Stomach (tissue), 9 donors: ENCODE measurements around the gene EPB41. TPM values are rescaled to one million over a fixed set of nuclear protein-coding genes. Genes with fewer than 3 reads are reported as not detected.

ENCODE experiments used
- DNase-seq, 2 donors: peaks; one replicate each; pipeline versions ENCODE4 v3.0.0 to v3.0.0-alpha.2; 2013 to 2019
- H3K27ac ChIP-seq, 5 donors: fragments of 200-600 bp in 4 of 5; sonication (generic) in 4 of 5; one replicate each; pipeline ENCODE4 v1.5.1; 2013 to 2019; ENCODE audit warnings: mild to moderate bottlenecking in 1 of 5, moderate library complexity in 1 of 5
- H3K27me3 ChIP-seq, 3 donors: fragments of 200-600 bp; sonication (generic); one replicate each; pipeline ENCODE4 v1.5.1; 2017 to 2019; ENCODE audit warnings: mixed run types in 1 of 3
- H3K36me3 ChIP-seq, 4 donors: fragments of 200-600 bp; sonication (generic); 1 replicate in 3 of 4; 2 replicates in 1 of 4; pipeline ENCODE4 v1.5.1; 2016 to 2019
- H3K4me1 ChIP-seq, 4 donors: fragments of 200-600 bp; sonication (generic); one replicate each; pipeline ENCODE4 v1.5.1; 2016 to 2019
- H3K4me3 ChIP-seq, 4 donors: fragments of 200-600 bp; sonication (generic) in 3 of 4; one replicate each; pipeline ENCODE4 v1.5.1; 2016 to 2019; ENCODE audit warnings: mild to moderate bottlenecking in 1 of 4
- H3K9me3 ChIP-seq, 4 donors: fragments of 200-600 bp; sonication (generic); one replicate each; pipeline ENCODE4 v1.5.1; 2016 to 2019
- EP300 ChIP-seq: sonication (generic); formaldehyde crosslinking; IDR thresholded peaks from one replicate; pipeline ENCODE4 v1.6.1; 2017; ENCODE audit warnings: antibody characterized with exemption
- POLR2A ChIP-seq, 4 donors: fragments of 450-650 bp; IDR thresholded peaks; one replicate each; pipeline ENCODE4 v1.6.1; 2016; ENCODE audit warnings: antibody characterized with exemption in 4 of 4, control low read depth in 2 of 4, mild to moderate bottlenecking in 1 of 4, moderate library complexity in 1 of 4
- POLR2AphosphoS5 ChIP-seq, 3 donors: sonication (generic); formaldehyde crosslinking; IDR thresholded peaks; one replicate each; pipeline ENCODE4 v1.6.1; 2016; ENCODE audit warnings: antibody characterized with exemption in 3 of 3
- WGBS, 5 donors: extraction: QIAGEN DNeasy Blood & Tissue Kit in 3 of 5; methylation state at CpG; one replicate each; pipeline versions ENCODE4 v1.1.5 to v1.1.7; 2013 to 2018; 5-methylcytosine and 5-hydroxymethylcytosine counted together
- intact Hi-C: fragments of 100-400 bp; cut with DNase I; formaldehyde crosslinking; loops from one replicate; pipeline ENCODE4 v1.15.1; 2023; ENCODE audit warnings: low total_unique reads
- polyA plus RNA-seq, 3 donors: library from polyadenylated mRNA; stranded (reverse); fragments of 200-250 nt; gene quantifications; one replicate each; pipeline ENCODE4 v1.2.3, GENCODE V29; 2013
- small RNA-seq, 4 donors: library from RNA; depleted of rRNA; stranded (forward); fragments of <200 nt; gene quantifications; one replicate each; pipeline ENCODE3, GENCODE V24; 2016
- total RNA-seq, 5 donors: library from RNA; depleted of rRNA; stranded (reverse); fragments of >200 nt; gene quantifications; one replicate each; pipeline versions ENCODE4 v1.1.0 to v1.2.3, GENCODE V29; 2014 to 2016
- TF ChIP-seq, protein P1 (sequence below), 7 experiments: fragments of 450-650 bp in 4 of 7; fragments of 200-600 bp in 3 of 7; sonication (generic) in 3 of 7; IDR thresholded peaks; one replicate each; pipeline ENCODE4 v1.5.1; 2016 to 2019; ENCODE audit warnings: antibody characterized with exemption in 7 of 7, control low read depth in 2 of 7, mild to moderate bottlenecking in 1 of 7
- donor health status: healthy with polysubstance abuse.
- donor health status: Bipolar disorder and iron deficiency.
- donor health status: healthy.

The EPB41 gene
- total and polyA plus RNA-seq, 8 donors: 6.4 to 112 (median 48.1) TPM

DNA sequence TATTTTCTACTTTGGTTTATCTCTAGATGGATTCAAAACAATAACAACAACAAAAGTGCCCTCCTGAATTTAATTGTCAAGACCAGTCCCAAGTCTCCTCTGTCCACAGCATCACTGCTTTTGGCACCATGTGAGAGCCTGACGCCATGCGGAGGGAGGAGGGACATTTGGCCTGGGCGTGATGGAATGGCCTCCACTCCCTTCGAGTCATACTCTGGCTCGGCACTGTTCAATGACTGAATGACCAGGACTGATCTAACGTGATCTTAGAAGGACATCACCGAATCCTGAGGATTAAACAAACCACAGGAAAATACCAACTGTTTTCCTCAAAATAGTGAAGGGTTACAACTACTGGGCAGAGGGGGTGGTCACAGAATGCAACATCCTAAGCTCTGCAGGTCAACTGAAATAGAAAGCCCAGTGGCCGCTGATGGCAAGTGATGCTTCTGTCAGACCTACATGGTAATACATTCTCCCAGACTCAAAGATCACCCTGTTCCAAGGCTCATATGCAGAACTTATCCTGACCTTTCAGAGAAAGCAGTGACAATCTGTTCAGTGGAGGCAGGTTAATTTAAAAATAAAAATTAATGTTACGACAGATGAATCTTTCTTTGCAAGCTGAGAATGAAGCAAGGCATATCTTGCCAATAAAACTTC lies 248.2 kb downstream of the EPB41 start:
- TF ChIP-seq, protein P1, sequence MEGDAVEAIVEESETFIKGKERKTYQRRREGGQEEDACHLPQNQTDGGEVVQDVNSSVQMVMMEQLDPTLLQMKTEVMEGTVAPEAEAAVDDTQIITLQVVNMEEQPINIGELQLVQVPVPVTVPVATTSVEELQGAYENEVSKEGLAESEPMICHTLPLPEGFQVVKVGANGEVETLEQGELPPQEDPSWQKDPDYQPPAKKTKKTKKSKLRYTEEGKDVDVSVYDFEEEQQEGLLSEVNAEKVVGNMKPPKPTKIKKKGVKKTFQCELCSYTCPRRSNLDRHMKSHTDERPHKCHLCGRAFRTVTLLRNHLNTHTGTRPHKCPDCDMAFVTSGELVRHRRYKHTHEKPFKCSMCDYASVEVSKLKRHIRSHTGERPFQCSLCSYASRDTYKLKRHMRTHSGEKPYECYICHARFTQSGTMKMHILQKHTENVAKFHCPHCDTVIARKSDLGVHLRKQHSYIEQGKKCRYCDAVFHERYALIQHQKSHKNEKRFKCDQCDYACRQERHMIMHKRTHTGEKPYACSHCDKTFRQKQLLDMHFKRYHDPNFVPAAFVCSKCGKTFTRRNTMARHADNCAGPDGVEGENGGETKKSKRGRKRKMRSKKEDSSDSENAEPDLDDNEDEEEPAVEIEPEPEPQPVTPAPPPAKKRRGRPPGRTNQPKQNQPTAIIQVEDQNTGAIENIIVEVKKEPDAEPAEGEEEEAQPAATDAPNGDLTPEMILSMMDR (IDR thresholded peaks at IDR 0.05): no peak
- TF ChIP-seq EP300 (no peak), POLR2AphosphoS5 (IDR thresholded peaks at IDR 0.05) (no peak), POLR2A (IDR thresholded peaks at IDR 0.05) (no peak)
- H3K36me3 ChIP-seq: peaks cover 49 to 77% (median 69%) of the 10 kb centered on the region in 4 donors
- whole genome bisulfite sequencing, 5 donors: 75 to 79% (median 77%) methylated on average over 9 of the region's 9 CpGs
- no peak for DNase-seq
- H3K27ac ChIP-seq: peak overlapping the region in 2 of 5 donors; percentile 6 to 38
- H3K4me3 ChIP-seq: no peak overlapping the region
- no peaks in the 10 kb centered on the region for H3K27me3 ChIP-seq
- intact Hi-C loops: no loop called here
- H3K4me1 ChIP-seq: peaks cover 13 to 70% (median 42%) of the 10 kb centered on the region in 4 donors
- no peaks in the 10 kb centered on the region for H3K9me3 ChIP-seq

DNA sequence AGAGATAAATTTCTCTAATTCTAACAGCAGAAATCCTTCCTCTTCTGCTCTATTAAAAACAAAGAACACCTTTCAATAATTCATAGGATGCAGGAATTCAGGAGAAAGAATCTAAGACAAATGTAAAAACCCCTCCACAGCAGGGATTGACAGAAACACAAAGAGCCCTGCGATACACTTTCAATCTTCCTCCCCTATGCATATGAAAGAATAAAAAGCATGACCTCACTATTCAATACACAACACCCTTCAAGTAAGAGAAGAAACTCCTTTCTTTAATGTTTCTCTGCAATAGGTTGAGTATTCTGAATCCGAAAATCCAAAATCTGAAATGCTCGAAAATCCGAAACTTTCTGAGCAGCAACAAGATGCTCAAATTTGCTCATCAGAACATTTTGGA lies 250.2 kb downstream of the EPB41 start:
- intact Hi-C loops: no loop called here
- 77 to 93% (median 88%) methylated on average over 4 of the region's 4 CpGs for WGBS, 5 donors
- peaks cover 34 to 71% (median 62%) of the 10 kb centered on the region in 4 donors for H3K36me3 ChIP-seq
- no peaks in the 10 kb centered on the region for H3K27me3 ChIP-seq
- no peak for TF ChIP-seq EP300
- no peak for TF ChIP-seq POLR2A (IDR thresholded peaks at IDR 0.05)
- H3K4me3 ChIP-seq: no peak overlapping the region
- DNase-seq: no peak
- no peak overlapping the region for H3K27ac ChIP-seq
- H3K4me1 ChIP-seq: peaks cover 13 to 84% (median 44%) of the 10 kb centered on the region in 4 donors
- no peaks in the 10 kb centered on the region for H3K9me3 ChIP-seq

DNA sequence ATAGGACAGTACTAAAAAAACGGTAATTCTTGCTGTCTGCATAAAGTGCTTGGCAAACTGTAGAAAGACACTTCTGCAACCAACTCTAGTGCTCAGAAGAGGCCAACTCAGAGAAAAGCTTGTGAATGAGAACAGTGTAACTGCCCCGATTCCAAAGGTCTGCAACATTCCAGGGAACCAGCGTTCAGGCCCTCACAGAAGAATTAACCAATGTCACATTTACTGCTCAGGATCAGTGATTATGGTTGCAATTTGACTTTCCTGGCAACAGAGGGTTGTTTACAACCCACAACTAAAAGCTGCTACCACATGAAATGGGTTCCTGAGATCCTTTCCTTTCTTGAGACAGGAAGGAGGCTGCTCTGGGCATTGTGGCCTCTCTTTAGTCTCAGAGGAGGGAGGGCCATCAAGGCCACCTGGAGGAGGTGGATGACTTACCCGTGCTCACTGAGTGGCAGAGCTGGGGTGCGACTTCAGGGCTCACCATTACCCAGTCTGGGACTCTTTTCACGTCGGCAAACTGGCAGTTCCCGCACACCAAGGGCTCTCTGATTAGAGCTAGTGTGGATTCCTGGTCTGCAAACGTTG lies 252.0 kb downstream of the EPB41 start:
- Histone ChIP-seq H3K4me3 (no peak overlapping the region), H3K9me3 (no peaks in the 10 kb centered on the region), H3K27ac (no peak overlapping the region), H3K4me1 (peaks cover 24 to 84% (median 50%) of the 10 kb centered on the region in 4 donors), H3K36me3 (peaks cover 31 to 62% (median 52%) of the 10 kb centered on the region in 4 donors), H3K27me3 (no peaks in the 10 kb centered on the region)
- TF ChIP-seq EP300: no peak
- no peak for TF ChIP-seq POLR2AphosphoS5 (IDR thresholded peaks at IDR 0.05)
- TF ChIP-seq, protein P1 (IDR thresholded peaks at IDR 0.05): no peak
- TF ChIP-seq POLR2A (IDR thresholded peaks at IDR 0.05): no peak
- WGBS, 5 donors: 58 to 79% (median 71%) methylated on average over 9 of the region's 9 CpGs
- intact Hi-C loops: no loop called here
- DNase-seq: peak in 1 of 2 donors; percentile 28

DNA sequence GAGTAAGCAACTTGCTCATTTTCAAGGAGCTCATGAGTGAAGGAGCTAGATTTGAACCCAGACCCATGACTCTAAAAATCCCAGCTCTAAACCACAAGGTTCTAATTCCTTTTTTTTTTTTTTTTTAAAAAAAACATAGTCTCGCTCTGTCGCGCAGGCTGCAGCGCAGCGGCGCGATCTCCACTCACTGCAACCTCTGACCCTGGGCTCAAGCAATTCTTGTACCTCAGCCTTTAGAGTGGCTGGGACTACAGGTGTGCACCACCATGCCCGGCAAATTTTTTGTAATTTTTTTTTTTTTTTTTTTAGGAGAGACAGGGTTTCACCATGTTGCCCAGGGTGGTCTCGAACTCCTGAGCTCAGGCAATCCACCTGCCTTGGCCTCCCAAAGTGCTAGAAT lies 253.5 kb downstream of the EPB41 start:
- WGBS, 5 donors: 97 to 100% (median 99%) methylated on average over 9 of the region's 9 CpGs
- Histone ChIP-seq H3K27me3 (no peaks in the 10 kb centered on the region), H3K36me3 (peaks cover 30 to 61% (median 52%) of the 10 kb centered on the region in 4 donors), H3K4me1 (peaks cover 20 to 82% (median 48%) of the 10 kb centered on the region in 4 donors), H3K9me3 (no peaks in the 10 kb centered on the region), H3K4me3 (no peak overlapping the region), H3K27ac (no peak overlapping the region)
- no peak for DNase-seq
- intact Hi-C loops: no loop called here
- no peak for TF ChIP-seq POLR2AphosphoS5 (IDR thresholded peaks at IDR 0.05)
- TF ChIP-seq, protein P1 (IDR thresholded peaks at IDR 0.05): no peak
- TF ChIP-seq POLR2A (IDR thresholded peaks at IDR 0.05): no peak
- no peak for TF ChIP-seq EP300

Small RNAs within 50 kb of the gene (small RNA-seq; reads per million reads assigned to genes)
- gene RF00017: 0 reads per million in 4 donors
- 0 reads per million in 4 donors for gene RF00019

Other genes with a start within 250 kb of the EPB41 start
- 10 to 100 TPM in 1 of 5 donors, 1 to 10 TPM in 3, not detected in 1; 5.5 to 13.8 (median 8.3) TPM for gene GMEB1, start 245.8 kb upstream of the EPB41 start, total RNA-seq
- 1 to 10 TPM; 2.6 to 4.0 (median 3.9) TPM for gene GMEB1, start 245.8 kb upstream of the EPB41 start, polyA plus RNA-seq
- 10 to 100 TPM in 4 of 5 donors, 1 to 10 TPM in 1; 9.9 to 50.5 (median 41.7) TPM for gene YTHDF2, start 177.6 kb upstream of the EPB41 start, total RNA-seq
- 10 to 100 TPM; 25.7 to 29.8 (median 26.1) TPM for gene YTHDF2, start 177.6 kb upstream of the EPB41 start, polyA plus RNA-seq
- gene OPRD1, start 102.4 kb upstream of the EPB41 start, total RNA-seq: under 1 TPM in 1 of 5 donors, not detected in 4; 0.37 TPM
- under 1 TPM in 1 of 3 donors, not detected in 2; 0.03 TPM for gene OPRD1, start 102.4 kb upstream of the EPB41 start, polyA plus RNA-seq
- 1 to 10 TPM in 1 of 5 donors, under 1 TPM in 1, not detected in 3; 0.45 to 8.3 TPM for gene TMEM200B, start 209.3 kb downstream of the EPB41 start, total RNA-seq
- 1 to 10 TPM; 1.4 to 4.0 (median 2.8) TPM for gene TMEM200B, start 209.3 kb downstream of the EPB41 start, polyA plus RNA-seq